H1 (cell line): Measurements from ENCODE around the gene POLR3G. TPM values are rescaled to one million over a fixed set of nuclear protein-coding genes. Genes with fewer than 3 reads are reported as not detected.

ENCODE experiments used
- CTCF ChIA-PET: fragments of 300-600 bp; sonication (Branson Sonifier 250); formaldehyde crosslinking; loops from one replicate; lab custom pipeline; 2021; ENCODE audit not compliant: partially characterized antibody; lab: Charles Lee
- POLR2A ChIA-PET: fragments of 300-600 bp; sonication (Branson Sonifier 250); formaldehyde crosslinking; loops from one replicate; lab custom pipeline; 2021; ENCODE audit warnings: inconsistent platforms; ENCODE audit not compliant: partially characterized antibody; lab: Charles Lee
- DNase-seq, 2 experiments: peaks; one replicate each; pipeline versions ENCODE4 v3.0.0 to v3.0.0-alpha.2; 2010 to 2022; ENCODE audit warnings: low spot score in 2 of 2, low read depth in 1 of 2, mixed read lengths in 1 of 2
- FAIRE-seq: peaks from 2 replicates; lab custom pipeline; 2011; peaks lifted over from hg19 to GRCh38; lab: Jason Lieb, UNC
- H2AFZ ChIP-seq: 2 replicates; pipeline ENCODE4 v1.8.1; 2012; ENCODE audit warnings: low read length, inconsistent platforms
- H2AK5ac ChIP-seq: 2 replicates; pipeline ENCODE4 v1.6.1; 2013; ENCODE audit warnings: low read depth, low read length
- H2BK120ac ChIP-seq: replicated peaks from 2 replicates; pipeline ENCODE3; 2013; ENCODE audit warnings: low read depth, low read length, inconsistent platforms
- H2BK12ac ChIP-seq: 2 replicates; pipeline ENCODE4 v1.6.1; 2013; ENCODE audit warnings: low read depth, low read length
- H2BK15ac ChIP-seq: 2 replicates; pipeline ENCODE4 v1.6.1; 2013; ENCODE audit warnings: low read length
- H2BK20ac ChIP-seq: 2 replicates; pipeline ENCODE4 v1.6.1; 2013; ENCODE audit warnings: low read length
- H2BK5ac ChIP-seq: 2 replicates; pipeline ENCODE4 v1.6.1; 2013; ENCODE audit warnings: low read depth, low read length
- H3K14ac ChIP-seq: 2 replicates; pipeline ENCODE4 v1.6.1; 2013; ENCODE audit warnings: inconsistent platforms; ENCODE audit not compliant: insufficient read length
- H3K18ac ChIP-seq: 2 replicates; pipeline ENCODE4 v1.6.1; 2013; ENCODE audit warnings: low read length; ENCODE audit errors: extremely low read depth
- H3K23ac ChIP-seq: 2 replicates; pipeline ENCODE4 v1.6.1; 2013; ENCODE audit warnings: inconsistent platforms; ENCODE audit not compliant: insufficient read length
- H3K23me2 ChIP-seq: 2 replicates; pipeline ENCODE4 v1.6.1; 2013; ENCODE audit warnings: low read depth, low read length
- H3K27ac ChIP-seq: 2 replicates; pipeline ENCODE4 v1.6.1; 2011; ENCODE audit warnings: low read depth, low read length, inconsistent platforms
- H3K27me3 ChIP-seq, 4 experiments: replicated peaks in 1 of 4; 1 replicate in 1 of 4; 2 replicates in 3 of 4; pipeline versions ENCODE4 v1.6.1 to v1.8.1; 2011 to 2013; ENCODE audit warnings: low read length in 3 of 4, mild to moderate bottlenecking in 3 of 4, inconsistent platforms in 2 of 4, mixed read lengths in 2 of 4, moderate library complexity in 1 of 4; ENCODE audit not compliant: control insufficient read depth in 3 of 4, insufficient read depth in 3 of 4; ENCODE audit errors: extremely low read depth in 1 of 4
- H3K36me3 ChIP-seq, 4 experiments: 2 replicates each; pipeline versions ENCODE4 v1.6.1 to v1.8.1; 2011 to 2013; ENCODE audit warnings: mild to moderate bottlenecking in 4 of 4, low read length in 3 of 4, moderate library complexity in 2 of 4, control low read depth in 1 of 4, inconsistent platforms in 1 of 4; ENCODE audit not compliant: insufficient read depth in 4 of 4, control insufficient read depth in 2 of 4
- H3K4ac ChIP-seq: replicated peaks from 2 replicates; pipeline ENCODE3; 2013; ENCODE audit warnings: low read length, low read depth, mixed read lengths, inconsistent platforms; ENCODE audit not compliant: insufficient read length
- H3K4me1 ChIP-seq, 4 experiments: replicated peaks in 1 of 4; 1 replicate in 1 of 4; 2 replicates in 3 of 4; pipeline versions ENCODE4 v1.6.1 to v1.8.1; 2011 to 2013; ENCODE audit warnings: low read length in 3 of 4, inconsistent platforms in 2 of 4, mixed read lengths in 1 of 4; ENCODE audit not compliant: insufficient read depth in 4 of 4, control insufficient read depth in 3 of 4
- H3K4me2 ChIP-seq, 2 experiments: 2 replicates each; pipeline versions ENCODE4 v1.6.1 to v1.8.1; 2011 to 2013; ENCODE audit warnings: low read depth in 2 of 2, low read length in 2 of 2, control low read depth in 1 of 2, inconsistent platforms in 1 of 2, mild to moderate bottlenecking in 1 of 2; ENCODE audit not compliant: insufficient read depth in 1 of 2
- H3K4me3 ChIP-seq, 4 experiments: fragments of 200-600, 300-600 bp in 1 of 4; sonication (generic), shearing (Covaris generic), sonication (Bioruptor Twin) in 1 of 4; 2 replicates each; pipeline versions ENCODE4 v1.5.1 to v1.8.1; 2011 to 2016; ENCODE audit warnings: low read length in 4 of 4, low read depth in 3 of 4, control low read depth in 2 of 4, inconsistent platforms in 2 of 4, mild to moderate bottlenecking in 2 of 4, mixed read lengths in 1 of 4, moderate library complexity in 1 of 4; ENCODE audit not compliant: insufficient read depth in 2 of 4; ENCODE audit errors: extremely low read depth in 1 of 4
- H3K56ac ChIP-seq: replicated peaks from 2 replicates; pipeline ENCODE3; 2013; ENCODE audit warnings: low read depth, mild to moderate bottlenecking, mixed read lengths, low read length, inconsistent platforms; ENCODE audit not compliant: insufficient read length
- H3K79me1 ChIP-seq: 2 replicates; pipeline ENCODE4 v1.6.1; 2013; ENCODE audit warnings: low read depth, low read length, control low read depth
- H3K79me2 ChIP-seq, 2 experiments: 2 replicates each; pipeline versions ENCODE4 v1.6.1 to v1.8.1; 2012 to 2013; ENCODE audit warnings: low read length in 2 of 2, mild to moderate bottlenecking in 2 of 2, inconsistent platforms in 1 of 2; ENCODE audit not compliant: insufficient read depth in 2 of 2, control insufficient read depth in 1 of 2
- H3K9ac ChIP-seq, 4 experiments: replicated peaks in 1 of 4; 1 replicate in 1 of 4; 2 replicates in 3 of 4; pipeline versions ENCODE4 v1.6.1 to v1.8.1; 2011 to 2013; ENCODE audit warnings: low read depth in 3 of 4, low read length in 3 of 4, control low read depth in 2 of 4, mild to moderate bottlenecking in 2 of 4, moderate library complexity in 2 of 4, inconsistent platforms in 1 of 4; ENCODE audit errors: extremely low read depth in 1 of 4
- H3K9me3 ChIP-seq, 2 experiments: 2 replicates each; pipeline versions ENCODE4 v1.6.1 to v1.8.1; 2012 to 2013; ENCODE audit warnings: mild to moderate bottlenecking in 2 of 2, moderate library complexity in 2 of 2, control low read depth in 1 of 2, inconsistent platforms in 1 of 2, low read depth in 1 of 2, low read length in 1 of 2, mixed read lengths in 1 of 2; ENCODE audit not compliant: insufficient read depth in 2 of 2
- H4K20me1 ChIP-seq, 2 experiments: replicated peaks in 1 of 2; 2 replicates each; pipeline versions ENCODE3 to v1.8.1; 2011 to 2013; ENCODE audit warnings: inconsistent platforms in 2 of 2, low read length in 2 of 2, mild to moderate bottlenecking in 1 of 2; ENCODE audit not compliant: insufficient read depth in 2 of 2, control insufficient read depth in 1 of 2
- H4K5ac ChIP-seq: 2 replicates; pipeline ENCODE4 v1.6.1; 2013; ENCODE audit warnings: low read length, low read depth, mixed read lengths, inconsistent platforms; ENCODE audit not compliant: insufficient read length
- H4K8ac ChIP-seq: 2 replicates; pipeline ENCODE4 v1.8.0; 2013; ENCODE audit warnings: mild to moderate bottlenecking, moderate library complexity, low read length, inconsistent platforms; ENCODE audit not compliant: insufficient read depth; ENCODE audit errors: extremely low read depth
- H4K91ac ChIP-seq: replicated peaks from 2 replicates; pipeline ENCODE3; 2013; ENCODE audit warnings: low read length, mixed read lengths, inconsistent platforms; ENCODE audit not compliant: insufficient read length
- HDAC2 ChIP-seq, 2 experiments: fragments of 300-600 bp in 1 of 2; sonication (generic) in 1 of 2; IDR thresholded peaks; 2 replicates each; pipeline ENCODE4 v1.6.1; 2011 to 2012; ENCODE audit warnings: low read depth in 2 of 2, low read length in 2 of 2, mild to moderate bottlenecking in 2 of 2, moderate library complexity in 2 of 2, borderline replicate concordance in 1 of 2, inconsistent platforms in 1 of 2
- NRF1 ChIP-seq: IDR thresholded peaks from 2 replicates; pipeline ENCODE4 v1.6.1; 2011; ENCODE audit warnings: mild to moderate bottlenecking, low read depth, low read length, improper control_type of control experiment
- WGBS, 2 experiments: shearing (Covaris generic) in 1 of 2; methylation state at CpG; one replicate each; pipeline versions ENCODE4 v1.1.6 to v1.1.7; 2013 to 2015; ENCODE audit warnings: low lambda C conversion rate in 2 of 2, mixed read lengths in 2 of 2, inconsistent platforms in 1 of 2, low coverage in 1 of 2, missing lambda C conversion rate in 1 of 2; ENCODE audit not compliant: insufficient replicate concordance in 2 of 2, insufficient coverage in 1 of 2, insufficient read length in 1 of 2; ENCODE audit errors: extremely low coverage in 1 of 2, missing lambda C conversion rate in 1 of 2; 5-methylcytosine and 5-hydroxymethylcytosine counted together
- polyA plus RNA-seq, 7 experiments: library from polyadenylated mRNA; depleted of rRNA in 3 of 7; stranded (reverse) in 5 of 7; unstranded in 2 of 7; fragments of >200 nt in 5 of 7; fragments of 200-250 nt in 2 of 7; gene quantifications; 1 replicate in 5 of 7; 2 replicates in 1 of 7; 4 replicates in 1 of 7; pipeline versions ENCODE4 v1.2.1 to v1.2.3, GENCODE V29; 2011 to 2013; ENCODE audit warnings: missing spikeins in 2 of 7, mixed read lengths in 2 of 7
- total RNA-seq: library from RNA; stranded (reverse); fragmentation: NEBNext Ultra II Directional; extraction: Animal tissue kit (Norgen Biotek cat#: 25700); gene quantifications from 2 replicates; pipeline ENCODE4 v1.2.1, GENCODE V29; 2021

Gene POLR3G
- total and polyA plus RNA-seq, 2 of the 8 experiments (the other 6 are each of a cell fraction or from before 2014, with no cell fraction given) = 119 to 179 TPM

DNA sequence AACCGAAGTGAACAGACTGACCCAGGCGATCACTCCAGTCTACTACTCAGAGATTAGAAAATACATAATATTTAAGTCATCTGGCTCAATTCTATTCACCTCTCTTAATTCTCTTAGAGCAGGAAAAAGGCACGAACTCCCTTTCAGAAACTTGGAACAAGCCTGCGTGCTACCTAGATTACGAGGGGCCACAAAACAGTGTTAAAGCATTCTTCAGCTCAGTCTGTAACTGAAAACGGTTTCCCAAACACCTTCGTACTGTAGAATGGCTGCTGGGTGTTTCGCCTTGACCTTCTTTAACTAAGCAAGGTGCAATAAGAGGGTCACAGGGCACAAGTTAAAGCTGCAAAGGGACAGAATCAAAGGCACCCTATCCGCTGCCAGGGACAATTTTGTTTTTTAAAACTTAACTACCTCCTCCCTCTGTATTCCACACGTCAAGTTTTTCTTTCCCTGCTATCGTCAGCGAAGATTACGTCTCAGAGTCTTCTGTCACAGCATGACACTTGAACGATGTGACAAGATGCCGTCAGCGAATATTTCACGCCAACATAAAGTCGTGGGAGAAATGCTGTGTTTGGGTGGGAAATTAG, 54.0 kb downstream of the POLR3G start:
- Histone ChIP-seq H3K36me3 (peaks cover 0 to 10% (median 3%) of the 10 kb centered on the region in 4 experiments; a peak in 2 of 8 replicates), H2BK5ac (0 out of 2 replicates have a peak overlapping the region, but pooled peaks have one; percentile 74), H3K4me2 (peak overlapping the region; percentile 90 to 100), H4K5ac (no peak overlapping the region), H2BK20ac (no peak overlapping the region), H3K56ac (peak overlapping the region; percentile 66)
- POLR2A ChIA-PET = interaction anchor here (0.8 to 1.9 kb wide), 5 partner anchors 10 to 29 kb away, joined by 3 to 9 read pairs (median 4); no protein-coding TSS in a partner anchor
- WGBS, 2 experiments = 21% methylated on average over 18 of the region's 18 CpGs; no CpG with 5 or more reads in 1 of the 2 experiments
- no peak for TF ChIP-seq NRF1
- peak in 1 of 2 experiments; percentile 38; a peak in 1 of 4 replicates for TF ChIP-seq HDAC2 (IDR thresholded peaks at IDR 0.05; ENCODE audit: borderline replicate concordance in 1 of 2, low read depth in 2 of 2, low read length in 2 of 2)
- TF ChIP-seq, all 59 proteins: peak for 1
- no peak for FAIRE-seq
- H3K9me3 ChIP-seq = no peaks in the 10 kb centered on the region
- no peak overlapping the region for H2BK12ac ChIP-seq
- H2BK120ac ChIP-seq = no peak overlapping the region
- peak overlapping the region; percentile 72 for H3K27ac ChIP-seq
- peaks cover 0 to 8% (median 0%) of the 10 kb centered on the region in 4 experiments; a peak in 3 of 7 replicates for H3K4me1 ChIP-seq
- H3K79me1 ChIP-seq = peaks cover 4% of the 10 kb centered on the region
- no peak overlapping the region for H3K23ac ChIP-seq
- H4K8ac ChIP-seq = 0 out of 2 replicates have a peak overlapping the region, but pooled peaks have one; percentile 12
- H4K91ac ChIP-seq = no peak overlapping the region
- peak overlapping the region; percentile 56 to 96 (median 90) for H3K4me3 ChIP-seq
- H2BK15ac ChIP-seq = no peak overlapping the region
- H2AK5ac ChIP-seq = no peak overlapping the region
- peak overlapping the region; percentile 65 to 84 (median 78) for H3K9ac ChIP-seq
- H3K18ac ChIP-seq = no peak overlapping the region
- peaks cover 0 to 30% of the 10 kb centered on the region in 2 experiments; a peak in 2 of 4 replicates for H3K79me2 ChIP-seq
- peak overlapping the region; percentile 38; the same call in 1 of the 2 replicates for H2AFZ ChIP-seq
- no peaks in the 10 kb centered on the region for H4K20me1 ChIP-seq
- peaks cover 8% of the 10 kb centered on the region; the same call in 1 of the 2 replicates for H3K23me2 ChIP-seq
- no peak overlapping the region for H3K4ac ChIP-seq
- no peak for DNase-seq
- no peaks in the 10 kb centered on the region for H3K27me3 ChIP-seq
- H3K14ac ChIP-seq = no peak overlapping the region
- CTCF ChIA-PET = interaction anchor here (0.9 to 3.7 kb wide), 5 partner anchors 15 to 108 kb away, joined by 3 to 10 read pairs (median 4); no protein-coding TSS in a partner anchor
